NCI-H748 treated with DMSO at 0.1 percent for 48 hours (cell line): ENCODE results near the gene FBF1.

Source experiments
- DNase-seq: peaks from one replicate; lab custom pipeline; 2025; lab: John Stamatoyannopoulos, UW

The FBF1 gene

GRCh38 chr17:75950421-75950820, 9.6 kb upstream of the FBF1 start:
- no peak for DNase-seq

DNA sequence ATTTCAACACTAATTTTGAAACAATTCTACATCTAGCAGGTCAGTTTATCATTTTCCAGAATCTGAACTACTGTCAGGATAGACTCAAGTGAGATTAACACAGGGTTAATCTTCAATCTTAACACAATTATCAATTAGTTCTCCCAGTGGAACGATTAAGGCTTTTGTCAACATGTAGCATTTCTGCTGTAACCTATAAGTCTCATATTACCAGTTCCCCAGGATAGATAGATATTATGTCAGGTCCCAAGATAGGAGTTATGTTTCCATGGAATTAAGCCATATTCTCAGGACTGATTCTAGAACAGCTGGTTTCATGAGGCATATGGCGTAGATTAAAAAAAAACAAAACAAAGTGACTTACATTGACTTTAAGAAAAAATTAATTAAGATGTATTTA, 4.4 kb upstream of the FBF1 start:
- DNase-seq: no peak

DNA sequence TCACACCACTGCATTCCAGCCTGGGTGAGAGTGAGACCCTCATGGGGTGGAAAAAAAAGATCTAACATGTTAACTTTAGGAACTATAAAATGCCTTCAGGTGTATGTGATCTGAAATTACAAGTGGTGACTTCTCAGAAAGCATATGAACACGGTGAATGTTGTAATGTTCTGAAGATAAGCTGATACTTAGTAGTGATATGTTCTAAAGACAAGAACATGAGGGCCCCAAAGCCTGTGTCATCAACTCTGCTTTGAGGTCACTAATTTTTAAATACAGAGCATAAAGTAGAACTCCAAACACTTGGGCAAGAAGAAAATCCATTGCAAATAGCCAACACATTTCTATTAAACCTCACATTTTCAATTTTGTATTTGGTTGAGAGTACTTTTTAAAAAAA, 2.6 kb upstream of the FBF1 start:
- DNase-seq: no peak

DNA sequence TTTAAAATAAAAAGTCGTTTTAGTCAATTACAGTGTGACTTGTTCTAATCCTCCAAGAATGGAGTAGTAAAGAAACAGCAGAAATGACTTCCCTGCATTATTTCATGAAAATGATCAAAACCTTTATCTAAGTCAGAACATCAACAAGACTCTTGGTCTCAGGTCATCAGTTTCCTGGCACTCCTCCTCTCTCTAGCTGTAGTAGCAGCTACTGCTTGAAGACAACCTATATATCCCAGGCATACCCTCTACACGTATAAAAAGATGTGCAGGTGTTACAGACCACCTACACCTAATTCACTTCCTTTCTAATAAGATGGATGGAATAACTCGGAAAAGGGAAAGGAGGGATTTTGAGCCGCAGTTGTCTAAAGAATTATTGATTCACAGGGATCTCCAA, 1.6 kb upstream of the FBF1 start:
- DNase-seq: no peak

GRCh38 chr17:75941442-75941819, 589 bp upstream of the FBF1 start:
- DNase-seq: no peak

DNA sequence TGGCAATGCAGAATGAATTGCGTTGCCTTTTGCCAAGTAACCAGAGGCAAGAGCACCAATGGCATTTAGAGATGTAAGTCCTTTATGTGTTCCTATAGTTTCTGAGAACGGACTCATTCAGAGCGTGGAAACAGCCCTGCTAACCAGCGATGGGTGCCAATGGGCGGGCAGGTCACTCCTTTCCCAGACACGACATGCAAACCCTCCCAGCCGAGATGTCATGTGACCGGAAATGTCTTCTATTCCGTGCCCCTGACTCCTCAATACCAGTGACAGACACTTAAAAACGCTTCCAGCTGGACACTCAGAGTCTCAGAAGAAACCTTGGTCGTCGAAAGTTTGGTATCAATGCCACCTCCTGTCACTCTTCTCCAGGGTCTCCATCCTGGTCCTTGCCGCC, 3.2 kb downstream of the FBF1 start:
- no peak for DNase-seq

GRCh38 chr17:75933808-75934207, 7.0 kb downstream of the FBF1 start:
- DNase-seq: no peak

GRCh38 chr17:75932852-75933251, 8.0 kb downstream of the FBF1 start:
- no peak for DNase-seq

- no peak for DNase-seq
These were observed 9.8 kb downstream of the FBF1 start for GRCh38 chr17:75931062-75931461.

DNA sequence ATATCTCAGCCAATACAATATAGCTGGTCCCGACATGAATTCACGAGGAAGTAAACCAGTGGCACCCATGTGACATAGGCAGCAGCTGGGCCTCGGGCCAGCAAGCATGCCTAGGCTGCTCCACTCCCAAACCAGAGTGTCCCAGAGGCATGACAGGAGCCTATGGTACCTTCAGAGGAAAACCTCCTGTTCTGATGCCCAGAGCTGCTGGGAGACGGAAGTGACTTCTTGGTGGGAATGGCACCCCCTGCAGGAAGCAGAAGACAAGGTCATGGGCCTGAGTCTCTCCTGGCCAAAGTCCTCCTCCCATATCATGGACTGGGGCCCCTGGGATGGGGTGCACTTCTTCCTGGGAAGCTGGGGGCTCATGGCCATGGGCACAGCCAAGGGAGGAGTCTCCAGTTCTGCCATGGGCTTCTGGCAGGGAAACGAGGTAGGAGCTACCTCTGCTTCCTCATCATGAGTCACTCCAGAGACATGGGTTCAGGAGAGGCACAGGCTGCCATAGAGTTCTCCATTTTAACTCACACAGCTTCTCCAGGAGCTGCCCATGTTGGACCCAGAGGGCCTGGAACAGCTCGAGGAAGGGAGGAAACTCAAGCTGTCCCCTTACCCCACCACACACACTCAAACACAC, 13.4 kb downstream of the FBF1 start:
- no peak for DNase-seq

GRCh38 chr17:75926456-75926855, 14.4 kb downstream of the FBF1 start:
- DNase-seq: no peak

DNA sequence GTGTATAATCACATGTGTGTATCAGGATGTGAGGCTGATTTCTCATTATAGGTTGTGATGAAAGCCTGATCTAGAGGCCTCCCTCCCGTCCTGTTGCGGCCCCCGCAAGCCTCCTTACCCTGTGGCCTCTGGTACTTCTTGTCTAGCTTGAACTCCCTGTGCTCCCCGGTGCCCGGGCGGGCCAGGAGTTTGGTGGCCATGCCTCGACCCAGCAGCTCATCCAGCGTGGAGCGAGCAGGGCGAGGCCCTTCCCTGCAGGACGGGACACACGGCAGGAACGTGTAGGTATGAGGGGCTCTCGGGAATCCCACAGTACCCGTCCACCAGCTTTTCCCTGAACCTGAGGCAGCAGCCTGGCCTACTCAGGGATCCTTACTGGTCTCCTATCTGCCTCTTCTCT, 14.9 kb downstream of the FBF1 start:
- no peak for DNase-seq

- no peak for DNase-seq
These were observed 15.7 kb downstream of the FBF1 start for GRCh38 chr17:75925103-75925502.

DNA sequence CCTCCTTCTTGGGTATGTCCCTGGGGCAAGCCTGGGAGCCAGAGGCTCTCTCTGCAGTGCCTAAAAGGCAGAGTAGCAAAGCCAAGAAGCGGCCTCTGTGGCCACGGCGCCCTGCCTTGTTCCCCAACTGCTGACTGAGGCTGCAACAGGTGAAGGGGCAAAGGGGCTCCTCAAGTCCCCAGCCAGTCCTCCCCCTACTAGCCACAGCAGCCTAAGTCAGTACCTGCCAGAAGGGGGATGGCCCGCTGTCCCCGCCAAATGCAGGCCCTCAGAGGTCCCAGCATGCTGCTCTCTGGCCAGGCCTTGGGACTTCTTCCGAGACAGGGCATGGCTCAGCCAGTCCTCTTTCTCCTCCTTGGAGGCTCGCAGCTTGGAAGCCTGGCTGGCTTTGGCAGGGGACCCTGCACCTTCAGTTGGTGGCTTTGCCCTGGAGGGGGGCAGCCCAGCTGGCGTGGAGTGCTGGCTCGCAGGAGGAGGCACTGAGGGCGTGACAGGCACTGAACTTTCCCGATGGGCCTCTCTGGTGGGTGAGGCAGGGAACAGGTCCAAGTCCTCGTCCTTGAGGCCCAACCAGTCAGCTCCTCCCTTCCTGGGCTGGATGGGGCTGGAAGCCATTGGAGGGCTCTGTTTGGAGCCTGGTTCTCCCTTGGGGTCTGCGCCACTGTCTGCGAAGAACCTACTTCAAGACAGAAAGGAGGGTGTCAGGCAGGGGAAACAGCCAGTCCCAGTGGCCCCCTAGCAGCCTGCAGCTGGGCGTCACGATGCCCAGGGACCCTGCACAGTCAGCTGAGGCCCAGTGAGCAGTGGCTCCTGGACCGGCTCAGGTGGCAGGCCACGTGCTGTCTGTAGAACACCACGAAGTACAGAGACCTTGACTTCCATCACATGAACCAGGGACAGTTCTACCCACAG, 17.6 kb downstream of the FBF1 start:
- no peak for DNase-seq

DNA sequence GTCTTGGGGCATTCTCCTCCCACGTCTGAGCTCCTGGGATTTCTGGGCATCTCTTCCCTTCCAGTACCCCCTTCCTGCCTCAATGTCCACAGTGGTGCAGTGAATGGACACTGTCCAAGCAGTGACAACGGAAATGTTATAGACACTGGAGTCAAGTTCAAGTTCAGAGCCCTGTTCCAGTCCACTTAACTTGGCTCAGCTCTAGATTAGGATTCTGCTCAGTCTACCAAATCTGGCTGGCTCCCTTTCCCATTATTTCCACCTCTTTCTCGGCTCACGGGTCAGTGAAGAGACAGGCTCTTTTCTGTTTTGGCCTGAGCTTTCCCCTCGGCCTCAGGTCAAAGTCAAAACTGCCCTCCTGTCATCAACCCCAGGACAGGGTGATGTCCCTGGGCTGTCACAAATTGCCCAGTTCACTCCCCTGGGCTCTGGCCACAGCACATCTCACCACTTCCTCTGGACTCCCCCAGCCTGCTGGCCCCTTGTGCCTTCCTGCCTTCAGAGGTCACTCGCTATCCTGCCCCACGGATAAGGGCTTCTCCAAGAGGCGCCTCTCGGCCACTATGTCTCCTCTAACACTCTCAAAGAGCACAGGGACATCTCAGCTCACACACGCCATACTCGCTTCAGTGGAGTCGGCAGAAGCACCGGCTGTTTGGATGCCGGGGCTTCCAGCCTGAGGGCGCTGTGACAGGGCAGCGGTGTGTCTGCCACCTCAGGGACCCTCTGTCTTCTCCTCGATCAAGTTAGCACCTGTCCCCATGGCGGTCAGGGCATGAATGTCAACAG, 18.5 kb downstream of the FBF1 start:
- no peak for DNase-seq

DNA sequence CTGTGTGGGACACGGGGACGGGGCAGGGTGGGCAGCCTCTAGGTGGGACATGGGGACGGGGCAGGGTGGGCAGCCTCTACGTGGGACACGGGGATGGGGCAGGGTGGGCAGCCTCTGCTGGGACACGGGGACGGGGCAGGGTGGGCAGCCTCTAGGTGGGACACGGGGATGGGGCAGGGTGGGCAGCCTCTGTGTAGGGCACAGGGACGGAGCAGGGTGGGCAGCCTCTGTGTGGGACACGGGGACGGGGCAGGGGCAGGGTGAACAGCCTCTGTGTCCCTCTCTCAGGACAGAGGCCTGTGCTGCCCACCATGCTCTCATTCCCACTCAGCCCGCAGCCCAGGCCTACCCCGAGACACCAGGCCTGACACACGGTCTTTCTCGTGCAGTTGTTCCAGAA, 19.2 kb downstream of the FBF1 start:
- no peak for DNase-seq

DNA sequence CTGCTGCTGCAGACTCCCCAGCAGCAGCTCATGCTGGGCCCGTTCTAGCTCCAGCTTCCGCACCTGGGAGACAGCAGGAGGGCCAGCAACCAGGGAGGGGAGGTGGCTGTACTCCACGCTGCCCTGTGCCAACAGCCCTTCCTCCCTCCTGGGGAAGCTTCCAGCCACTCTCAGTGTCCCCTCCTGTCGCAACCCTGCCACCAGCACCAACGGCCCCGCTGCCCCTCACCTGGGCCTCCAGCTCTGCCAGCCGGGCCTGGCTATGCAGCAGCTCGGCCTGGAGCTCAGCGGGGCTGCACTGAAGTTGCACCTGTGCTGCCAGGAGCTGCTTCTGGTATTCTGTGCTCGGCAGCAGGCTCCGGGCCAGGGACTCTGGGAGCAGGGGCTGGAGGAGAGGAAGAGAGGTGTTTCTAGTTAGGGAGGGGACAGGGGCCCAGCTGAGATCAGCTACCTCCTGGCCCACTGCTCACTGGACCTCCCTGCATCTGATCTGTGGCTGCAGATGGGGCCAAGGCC, 20.7 kb downstream of the FBF1 start:
- no peak for DNase-seq

DNA sequence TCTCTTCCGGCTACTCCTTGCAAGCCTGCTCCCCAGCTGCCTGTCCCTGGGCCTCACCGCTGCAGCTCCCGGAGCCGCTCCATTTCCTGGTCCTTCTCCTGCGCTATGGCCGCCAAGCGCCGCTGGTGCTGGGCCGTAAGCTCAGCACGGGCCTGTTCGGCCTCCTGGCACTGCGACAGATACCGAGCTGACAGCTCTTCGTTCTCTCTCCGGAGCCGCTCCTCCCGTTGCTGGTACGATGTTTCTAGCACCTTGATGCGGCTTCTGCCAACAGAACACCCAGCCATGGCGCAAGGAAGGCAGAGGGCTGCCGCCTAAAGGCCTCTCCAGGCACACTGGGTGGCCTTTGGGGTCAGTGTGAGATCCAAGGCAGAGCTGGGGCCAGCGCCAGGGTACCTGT, 21.2 kb downstream of the FBF1 start:
- DNase-seq: no peak

DNA sequence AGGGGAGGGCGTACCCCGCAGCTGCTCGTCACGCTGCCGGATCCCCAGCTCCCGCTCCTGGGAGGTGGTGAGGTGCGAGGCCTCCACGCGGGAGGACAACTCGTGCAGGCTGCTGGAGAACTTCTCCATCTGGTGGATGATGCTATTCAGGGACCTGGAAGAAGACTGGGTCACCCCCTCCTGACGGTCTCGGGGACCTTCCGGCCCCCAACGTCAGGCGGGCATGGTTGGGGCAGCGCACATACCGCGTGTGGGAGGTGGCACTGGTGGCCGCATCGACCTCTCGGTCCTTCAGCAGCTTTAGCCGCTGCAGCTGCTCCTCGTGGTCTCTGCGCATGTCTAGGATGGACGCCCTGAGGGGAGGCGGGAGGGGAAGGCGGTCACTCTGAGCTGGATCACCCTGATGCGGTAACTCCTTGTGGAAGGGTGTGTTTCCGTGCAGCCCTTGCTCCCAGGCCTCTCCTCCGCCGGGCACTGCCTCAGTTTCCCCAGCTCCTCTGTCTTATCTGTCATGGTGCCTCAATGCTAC, 22.9 kb downstream of the FBF1 start:
- no peak for DNase-seq

GRCh38 chr17:75917141-75917916, 23.5 kb downstream of the FBF1 start:
- no peak for DNase-seq

- DNase-seq: no peak
These were observed 25.6 kb downstream of the FBF1 start for GRCh38 chr17:75915268-75915667.
